IMR-90 (cell line): ENCODE measurements around the gene PCSK5. TPM values are rescaled to one million over a fixed set of nuclear protein-coding genes. Genes with fewer than 3 reads are reported as not detected.

Experiments
- ATAC-seq: fragments of 200-7000 bp; cut with Tn5 transposase; 2 replicates; pipeline ENCODE4 v1.9.1; 2020; ENCODE audit warnings: low read depth, mild to moderate bottlenecking, moderate library complexity
- BruUV-seq: library from RNA; stranded (reverse); fragments of 400-500 nt; replicated peaks from 2 replicates; lab custom pipeline; 2021; lab: Mats Ljungman, UMichigan
- CTCF ChIA-PET: fragments of 300-600 bp; formaldehyde crosslinking; extraction: SDS; loops from one replicate; lab custom pipeline; 2021; ENCODE audit warnings: antibody characterized with exemption; lab: Yijun Ruan, JAX
- POLR2A ChIA-PET: fragments of 300-600 bp; sonication (Branson Sonifier 250); formaldehyde crosslinking; loops from one replicate; lab custom pipeline; 2022; ENCODE audit warnings: antibody characterized with exemption; ENCODE audit not compliant: unreplicated experiment; lab: Charles Lee
- DNase-seq: peaks from one replicate; pipeline ENCODE4 v3.0.0; 2013
- H2AFZ ChIP-seq: replicated peaks from 2 replicates; pipeline ENCODE3; 2013; ENCODE audit warnings: low read length, mild to moderate bottlenecking; ENCODE audit not compliant: poor library complexity
- H2AK5ac ChIP-seq: 2 replicates; pipeline ENCODE4 v1.6.1; 2013; ENCODE audit warnings: low read depth, low read length, inconsistent platforms
- H2AK9ac ChIP-seq: replicated peaks from 2 replicates; pipeline ENCODE3; 2013; ENCODE audit warnings: mild to moderate bottlenecking, low read depth, low read length, moderate library complexity; ENCODE audit not compliant: poor library complexity
- H2BK120ac ChIP-seq: 2 replicates; pipeline ENCODE4 v1.6.1; 2013; ENCODE audit warnings: low read depth, low read length, inconsistent platforms
- H2BK15ac ChIP-seq: 3 replicates; pipeline ENCODE4 v1.6.1; 2013; ENCODE audit warnings: low read depth, low read length, inconsistent platforms
- H2BK20ac ChIP-seq: 2 replicates; pipeline ENCODE4 v1.6.1; 2013; ENCODE audit warnings: low read depth, mild to moderate bottlenecking, inconsistent platforms, low read length, moderate library complexity
- H2BK5ac ChIP-seq: 2 replicates; pipeline ENCODE4 v1.6.1; 2013; ENCODE audit warnings: mild to moderate bottlenecking, low read depth, low read length, inconsistent platforms; ENCODE audit not compliant: poor library complexity, severe bottlenecking
- H3K14ac ChIP-seq: replicated peaks from 2 replicates; pipeline ENCODE4 v1.6.1; 2013; ENCODE audit warnings: low read depth, low read length, inconsistent platforms
- H3K18ac ChIP-seq: 2 replicates; pipeline ENCODE4 v1.6.1; 2013; ENCODE audit warnings: low read depth, low read length, control low read depth
- H3K23ac ChIP-seq: 2 replicates; pipeline ENCODE4 v1.6.1; 2013; ENCODE audit warnings: low read depth, low read length, inconsistent platforms
- H3K27ac ChIP-seq: 2 replicates; pipeline ENCODE4 v1.5.1; 2013; ENCODE audit warnings: mild to moderate bottlenecking, control low read depth, low read length; ENCODE audit not compliant: insufficient read depth
- H3K27me3 ChIP-seq: 2 replicates; pipeline ENCODE4 v1.6.1; 2013; ENCODE audit warnings: low read length; ENCODE audit not compliant: control insufficient read depth, insufficient read depth
- H3K36me3 ChIP-seq: 2 replicates; pipeline ENCODE4 v1.6.1; 2013; ENCODE audit warnings: low read length, mixed read lengths; ENCODE audit not compliant: control insufficient read depth, insufficient read depth
- H3K4ac ChIP-seq: 2 replicates; pipeline ENCODE4 v1.6.1; 2013; ENCODE audit warnings: low read depth, low read length, inconsistent platforms
- H3K4me1 ChIP-seq: 2 replicates; pipeline ENCODE4 v1.6.1; 2013; ENCODE audit warnings: low read length, mixed read lengths; ENCODE audit not compliant: control insufficient read depth, insufficient read depth
- H3K4me2 ChIP-seq: 2 replicates; pipeline ENCODE4 v1.6.1; 2013; ENCODE audit warnings: low read depth, mild to moderate bottlenecking, control low read depth, low read length, moderate library complexity
- H3K4me3 ChIP-seq: 2 replicates; pipeline ENCODE4 v1.5.1; 2013; ENCODE audit warnings: low read depth, mild to moderate bottlenecking, control low read depth, low read length, moderate library complexity; ENCODE audit not compliant: insufficient read depth
- H3K56ac ChIP-seq: 2 replicates; pipeline ENCODE4 v1.6.1; 2013; ENCODE audit warnings: low read length, inconsistent platforms; ENCODE audit not compliant: insufficient read depth; ENCODE audit errors: extremely low read depth
- H3K79me1 ChIP-seq, 2 experiments: 2 replicates each; pipeline ENCODE4 v1.6.1; 2013; ENCODE audit warnings: low read length in 2 of 2, inconsistent platforms in 1 of 2, low read depth in 1 of 2
- H3K9ac ChIP-seq: 2 replicates; pipeline ENCODE4 v1.6.1; 2013; ENCODE audit warnings: low read depth, low read length, control low read depth
- H3K9me1 ChIP-seq: 2 replicates; pipeline ENCODE4 v1.6.1; 2013; ENCODE audit warnings: low read length, inconsistent platforms; ENCODE audit not compliant: insufficient read depth
- H3K9me3 ChIP-seq: 2 replicates; pipeline ENCODE4 v1.6.1; 2013; ENCODE audit warnings: low read length; ENCODE audit not compliant: control insufficient read depth, insufficient read depth
- H4K20me1 ChIP-seq: 2 replicates; pipeline ENCODE4 v1.6.1; 2013; ENCODE audit warnings: low read length, inconsistent platforms; ENCODE audit not compliant: insufficient read depth
- H4K5ac ChIP-seq: 2 replicates; pipeline ENCODE4 v1.6.1; 2013; ENCODE audit warnings: mild to moderate bottlenecking, low read depth, low read length, control low read depth
- H4K8ac ChIP-seq, 2 experiments: 2 replicates each; pipeline ENCODE4 v1.6.1; 2013; ENCODE audit warnings: low read depth in 2 of 2, low read length in 2 of 2, control low read depth in 1 of 2, inconsistent platforms in 1 of 2
- H4K91ac ChIP-seq: 2 replicates; pipeline ENCODE4 v1.6.1; 2013; ENCODE audit warnings: low read depth, low read length, inconsistent platforms; ENCODE audit not compliant: insufficient read depth
- BHLHE40 ChIP-seq: fragments of 150-350 bp; IDR thresholded peaks from 2 replicates; pipeline ENCODE4 v1.6.1; 2016; ENCODE audit warnings: mild to moderate bottlenecking, low read depth, low read length
- CEBPB ChIP-seq: IDR thresholded peaks from 2 replicates; pipeline ENCODE4 v1.6.1; 2012; ENCODE audit warnings: low read depth, low read length, improper control_type of control experiment
- CHD1 ChIP-seq: IDR thresholded peaks from 2 replicates; pipeline ENCODE4 v1.6.1; 2012; ENCODE audit warnings: low read depth, low read length, improper control_type of control experiment
- CTCF ChIP-seq: conservative IDR thresholded peaks from 2 replicates; pipeline ENCODE4 v1.5.1; 2012; ENCODE audit warnings: mild to moderate bottlenecking, low read depth, low read length, improper control_type of control experiment
- ELK1 ChIP-seq: fragments of 150-350 bp; IDR thresholded peaks from 2 replicates; pipeline ENCODE4 v1.6.1; 2016; ENCODE audit warnings: low read depth, mild to moderate bottlenecking, low read length, moderate library complexity, borderline replicate concordance
- FOS ChIP-seq: fragments of 150-350 bp; IDR thresholded peaks from 2 replicates; pipeline ENCODE4 v1.6.1; 2016; ENCODE audit warnings: low read depth, low read length
- MAFK ChIP-seq: IDR thresholded peaks from 2 replicates; pipeline ENCODE4 v1.6.1; 2012; ENCODE audit warnings: low read depth, low read length, improper control_type of control experiment
- MAZ ChIP-seq: IDR thresholded peaks from 2 replicates; pipeline ENCODE4 v1.6.1; 2012; ENCODE audit warnings: low read depth, mild to moderate bottlenecking, low read length, improper control_type of control experiment, moderate library complexity, borderline replicate concordance
- MXI1 ChIP-seq: IDR thresholded peaks from 2 replicates; pipeline ENCODE4 v1.6.1; 2012; ENCODE audit warnings: low read depth, mild to moderate bottlenecking, low read length, moderate library complexity, borderline replicate concordance
- NFE2L2 ChIP-seq: fragments of 150-350 bp; IDR thresholded peaks from 2 replicates; pipeline ENCODE4 v1.6.1; 2016; ENCODE audit warnings: low read depth, mild to moderate bottlenecking, low read length
- POLR2A ChIP-seq: IDR thresholded peaks from 2 replicates; pipeline ENCODE4 v1.6.1; 2012; ENCODE audit warnings: mild to moderate bottlenecking, low read depth, low read length
- RAD21 ChIP-seq: IDR thresholded peaks from 2 replicates; pipeline ENCODE4 v1.6.1; 2012; ENCODE audit warnings: low read length, improper control_type of control experiment
- RCOR1 ChIP-seq: IDR thresholded peaks from 2 replicates; pipeline ENCODE4 v1.6.1; 2012; ENCODE audit warnings: mild to moderate bottlenecking, low read length, improper control_type of control experiment; ENCODE audit not compliant: insufficient replicate concordance
- RFX5 ChIP-seq: IDR thresholded peaks from 2 replicates; pipeline ENCODE4 v1.8.0; 2012; ENCODE audit warnings: low read depth, mild to moderate bottlenecking, low read length, moderate library complexity
- SMC3 ChIP-seq: fragments of 150-350 bp; IDR thresholded peaks from 2 replicates; pipeline ENCODE4 v1.6.1; 2016; ENCODE audit warnings: low read depth, mild to moderate bottlenecking, antibody characterized with exemption, low read length, moderate library complexity
- USF2 ChIP-seq: fragments of 150-350 bp; IDR thresholded peaks from 2 replicates; pipeline ENCODE4 v1.6.1; 2017; ENCODE audit warnings: mild to moderate bottlenecking, antibody characterized with exemption, low read length, low read depth
- dilution Hi-C: fragments of 300-500 bp; cut with HindIII; formaldehyde crosslinking; loops from one replicate; pipeline ENCODE4 v1.14.3; 2018; ENCODE audit warnings: low sequenced_read_pairs; ENCODE audit not compliant: unreplicated experiment
- in situ Hi-C: fragments of 300-500 bp; cut with MboI; formaldehyde crosslinking; loops from 3 replicates; pipeline ENCODE4 v1.14.3; 2019; ENCODE audit warnings: low sequenced_read_pairs, inconsistent platforms, mixed read lengths
- intact Hi-C: fragments of 100-400 bp; cut with micrococcal nuclease; formaldehyde crosslinking; loops from 2 replicates; pipeline ENCODE4 v1.10.0; 2022
- polyA plus RNA-seq, 3 experiments: library from polyadenylated mRNA; depleted of rRNA; stranded (reverse); fragments of >200 nt; gene quantifications; 2 replicates each; pipeline ENCODE4 v1.2.3, GENCODE V29; 2012; ENCODE audit warnings: low replicate concordance in 1 of 3
- total RNA-seq: library from RNA; depleted of rRNA; stranded (reverse); fragments of >200 nt; gene quantifications from 2 replicates; pipeline ENCODE4 v1.2.3, GENCODE V29; 2012

Gene PCSK5
- total and polyA plus RNA-seq, 2 of the 4 experiments (the other 2 are of a cell fraction), result 1.5 to 3.0 TPM

- Histone ChIP-seq H3K9ac (no peak overlapping the region), H2AK5ac (no peak overlapping the region), H3K14ac (no peak overlapping the region), H3K56ac (no peak overlapping the region), H2BK20ac (no peak overlapping the region), H3K9me1 (no peaks in the 10 kb centered on the region), H2BK15ac (no peak overlapping the region), H3K79me1 (no peaks in the 10 kb centered on the region), H3K4me2 (no peak overlapping the region), H2BK5ac (no peak overlapping the region), H4K5ac (no peak overlapping the region), H3K9me3 (no peaks in the 10 kb centered on the region), H2AK9ac (no peak overlapping the region), H3K27ac (no peak overlapping the region), H3K36me3 (peaks cover 1% of the 10 kb centered on the region; the same call in 1 of the 2 replicates), H3K4me1 (no peaks in the 10 kb centered on the region), H3K18ac (no peak overlapping the region), H3K4ac (no peak overlapping the region), H4K20me1 (no peaks in the 10 kb centered on the region), H4K91ac (no peak overlapping the region), H3K23ac (no peak overlapping the region), H4K8ac (no peak overlapping the region), H2BK120ac (no peak overlapping the region), H3K4me3 (no peak overlapping the region), H3K27me3 (no peaks in the 10 kb centered on the region), H2AFZ (no peak overlapping the region)
- intact Hi-C loops (no loop called here), dilution Hi-C loops (no loop called here), in situ Hi-C loops (no loop called here)
- CTCF ChIA-PET, result no interaction called here
- BruUV-seq, result no TSS peak
- POLR2A ChIA-PET, result no interaction called here
- no peak for TF ChIP-seq FOS
- no peak for TF ChIP-seq MXI1
- TF ChIP-seq RCOR1, result no peak
- TF ChIP-seq RAD21, result no peak
- no peak for TF ChIP-seq MAFK
- TF ChIP-seq NFE2L2, result no peak
- no peak for TF ChIP-seq ELK1
- TF ChIP-seq SMC3, result no peak
- TF ChIP-seq RFX5, result no peak
- no peak for TF ChIP-seq MAZ
- no peak for TF ChIP-seq CHD1
- TF ChIP-seq BHLHE40, result no peak
- no peak for TF ChIP-seq CTCF
- no peak for TF ChIP-seq POLR2A
- TF ChIP-seq CEBPB, result no peak
- TF ChIP-seq USF2, result no peak
- ATAC-seq, result no peak
- DNase-seq, result no peak
Measured at GRCh38 chr9:76077537-76077936, 187.1 kb downstream of the PCSK5 start.
